Transverse colon (tissue), 4 donors: ENCODE measurements around the gene GLI2. TPM values are rescaled to one million over a fixed set of nuclear protein-coding genes. Genes with fewer than 3 reads are reported as not detected.

Experiments used
- DNase-seq: peaks from one replicate; pipeline ENCODE4 v3.0.0-alpha.2; 2019
- H3K27ac ChIP-seq, 4 donors: fragments of 200-600 bp; sonication (generic); 2 replicates each; pipeline ENCODE4 v1.5.1; 2016 to 2018; ENCODE audit warnings: inconsistent platforms in 4 of 4
- H3K27me3 ChIP-seq: fragments of 200-600 bp; sonication (generic); 2 replicates; pipeline ENCODE4 v1.5.1; 2017; ENCODE audit warnings: inconsistent platforms
- H3K36me3 ChIP-seq, 4 donors: fragments of 200-600 bp; sonication (generic); 2 replicates each; pipeline ENCODE4 v1.5.1; 2017 to 2019; ENCODE audit warnings: inconsistent platforms in 4 of 4
- H3K4me1 ChIP-seq, 4 donors: fragments of 200-600 bp; sonication (generic); 2 replicates each; pipeline ENCODE4 v1.5.1; 2017 to 2020; ENCODE audit warnings: inconsistent platforms in 4 of 4
- H3K4me3 ChIP-seq, 4 donors: fragments of 200-600 bp; sonication (generic); 1 replicate in 1 of 4; 2 replicates in 3 of 4; pipeline versions ENCODE4 v1.5.1 to v1.6.1; 2017 to 2019; ENCODE audit warnings: inconsistent platforms in 4 of 4
- H3K9me3 ChIP-seq, 2 donors: fragments of 200-600 bp; sonication (generic); 2 replicates each; pipeline ENCODE4 v1.5.1; 2017 to 2019; ENCODE audit warnings: inconsistent platforms in 2 of 2
- EP300 ChIP-seq: sonication (generic); formaldehyde crosslinking; IDR thresholded peaks from one replicate; pipeline ENCODE4 v1.6.1; 2017; ENCODE audit warnings: antibody characterized with exemption, low read depth
- POLR2A ChIP-seq: fragments of 450-650 bp; IDR thresholded peaks from one replicate; pipeline ENCODE4 v1.6.1; 2016; ENCODE audit warnings: antibody characterized with exemption, mild to moderate bottlenecking, moderate library complexity
- POLR2AphosphoS5 ChIP-seq, 3 donors: sonication (generic); formaldehyde crosslinking; IDR thresholded peaks; one replicate each; pipeline ENCODE4 v1.6.1; 2016; ENCODE audit warnings: antibody characterized with exemption in 3 of 3
- WGBS, 2 donors: methylation state at CpG; one replicate each; pipeline ENCODE4 v1.1.5; 2018; ENCODE audit warnings: low coverage in 1 of 2; 5-methylcytosine and 5-hydroxymethylcytosine counted together
- in situ Hi-C, 4 donors: fragments of 200-750 bp; cut with MboI; loops; one replicate each; pipeline versions ENCODE4 v1.15.0 to v1.15.1; 2017; ENCODE audit warnings: low sequenced_read_pairs in 3 of 4, low pct_ligation_motif_present in 1 of 4, low pct_unique_long_range_greater_than_20kb in 1 of 4
- intact Hi-C: fragments of 100-400 bp; cut with DNase I; formaldehyde crosslinking; loops from one replicate; pipeline ENCODE4 v1.15.1; 2023; ENCODE audit warnings: low total_unique reads
- total RNA-seq, 4 donors: library from RNA; depleted of rRNA; stranded (reverse); fragments of >200 nt; gene quantifications; one replicate each; pipeline ENCODE4 v1.1.0, GENCODE V29; 2016
- TF ChIP-seq, protein P1 (sequence below), 5 experiments: fragments of 200-600 bp in 3 of 5; fragments of 450-650 bp in 2 of 5; sonication (generic) in 3 of 5; IDR thresholded peaks; 1 replicate in 2 of 5; 2 replicates in 3 of 5; pipeline ENCODE4 v1.5.1; 2016 to 2017; ENCODE audit warnings: antibody characterized with exemption in 5 of 5, inconsistent platforms in 3 of 5, mild to moderate bottlenecking in 2 of 5, moderate library complexity in 1 of 5

The GLI2 gene
- total RNA-seq, result 10 to 100 TPM in 1 of 4 donors, 1 to 10 TPM in 3; 1.1 to 15.1 (median 4.2) TPM

GRCh38 chr2:120735746-120736170 is at the start of gene GLI2:
Gene GLI2, plus strand, starts transcription at chr2:120735868. Its CDS starts 61,453 bp downstream, at chr2:120797321.
- peaks cover 2 to 51% (median 31%) of the 10 kb centered on the region in 4 donors for H3K4me1 ChIP-seq

GRCh38 chr2:120685974-120686297 is 49.7 kb upstream of the GLI2 start:
- no peak for DNase-seq
- WGBS, 2 donors, result 95% methylated on average over 12 of the region's 12 CpGs; no CpG with 5 or more reads in 1 of the 2 donors
- in situ Hi-C loops, result loop anchor here in 3 of 4 donors (10.0 to 25.0 kb wide), 2 partner anchors 341 to 676 kb away; partner anchors contain the start of gene INHBB (in 1 of the 3)

More at GRCh38 chr2:120735746-120736170, at the start of gene GLI2:
- WGBS, 2 donors, result 1% methylated on average over 20 of the region's 59 CpGs; no CpG with 5 or more reads in 1 of the 2 donors
- Histone ChIP-seq H3K4me3 (peak within 1 kb of the TSS; percentile 39 to 56 (median 45)), H3K9me3 (no peaks in the 10 kb centered on the region), H3K27me3 (peaks cover 72% of the 10 kb centered on the region), H3K27ac (peak within 1 kb of the TSS; percentile 85 to 90 (median 86)), H3K36me3 (no peaks in the 10 kb centered on the region)
- intact Hi-C loops, result loop anchor here (5.0 to 10.0 kb wide), 2 partner anchors 119 to 202 kb away; no protein-coding TSS in a partner anchor
- TF ChIP-seq, protein P1, sequence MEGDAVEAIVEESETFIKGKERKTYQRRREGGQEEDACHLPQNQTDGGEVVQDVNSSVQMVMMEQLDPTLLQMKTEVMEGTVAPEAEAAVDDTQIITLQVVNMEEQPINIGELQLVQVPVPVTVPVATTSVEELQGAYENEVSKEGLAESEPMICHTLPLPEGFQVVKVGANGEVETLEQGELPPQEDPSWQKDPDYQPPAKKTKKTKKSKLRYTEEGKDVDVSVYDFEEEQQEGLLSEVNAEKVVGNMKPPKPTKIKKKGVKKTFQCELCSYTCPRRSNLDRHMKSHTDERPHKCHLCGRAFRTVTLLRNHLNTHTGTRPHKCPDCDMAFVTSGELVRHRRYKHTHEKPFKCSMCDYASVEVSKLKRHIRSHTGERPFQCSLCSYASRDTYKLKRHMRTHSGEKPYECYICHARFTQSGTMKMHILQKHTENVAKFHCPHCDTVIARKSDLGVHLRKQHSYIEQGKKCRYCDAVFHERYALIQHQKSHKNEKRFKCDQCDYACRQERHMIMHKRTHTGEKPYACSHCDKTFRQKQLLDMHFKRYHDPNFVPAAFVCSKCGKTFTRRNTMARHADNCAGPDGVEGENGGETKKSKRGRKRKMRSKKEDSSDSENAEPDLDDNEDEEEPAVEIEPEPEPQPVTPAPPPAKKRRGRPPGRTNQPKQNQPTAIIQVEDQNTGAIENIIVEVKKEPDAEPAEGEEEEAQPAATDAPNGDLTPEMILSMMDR (IDR thresholded peaks at IDR 0.05), result peak; percentile 24 to 66 (median 58)
- TF ChIP-seq POLR2A, result no peak
- peak in 2 of 3 donors; percentile 23 to 27 for TF ChIP-seq POLR2AphosphoS5 (IDR thresholded peaks at IDR 0.05)
- no peak for TF ChIP-seq EP300
- peak; percentile 65 for DNase-seq
- in situ Hi-C loops, result no loop called here

DNA sequence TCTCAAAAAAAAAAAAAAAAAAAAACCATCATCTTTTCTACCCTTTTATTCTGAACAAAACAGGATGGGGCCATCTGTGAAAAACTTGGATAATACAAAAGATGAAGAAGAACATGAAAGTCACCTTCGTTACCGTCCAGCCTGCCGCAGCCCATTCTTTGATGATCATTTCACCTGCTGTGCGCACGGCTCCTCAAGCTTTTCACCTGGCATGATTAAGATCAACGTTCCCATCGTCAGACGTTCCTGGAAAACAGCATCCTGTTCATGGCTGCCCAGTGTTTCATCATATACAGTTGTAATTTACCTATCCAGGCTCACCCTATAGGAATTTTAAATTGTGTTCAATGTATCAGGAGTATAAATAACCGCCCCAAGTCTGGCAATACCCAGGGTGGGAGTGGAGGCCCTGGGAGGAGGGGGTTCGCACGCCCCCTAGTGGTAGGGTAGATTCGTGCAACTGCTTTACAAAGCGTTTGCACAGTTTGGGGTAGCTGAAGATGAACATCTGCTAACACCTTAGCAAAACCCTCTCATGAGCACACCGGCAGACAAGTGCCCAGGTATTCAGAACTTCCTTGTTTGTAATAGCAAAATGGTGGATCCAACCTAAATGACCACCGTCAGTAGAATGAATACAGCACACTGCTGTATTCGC is 49.0 kb upstream of the GLI2 start:
- WGBS, 2 donors, result 87 to 88% methylated on average over 9 to 16 of the region's 16 CpGs
- peaks cover 8% of the 10 kb centered on the region for H3K27me3 ChIP-seq
- no peak for DNase-seq
- intact Hi-C loops (loop anchor here (10.0 kb wide), 1 partner anchor 612 kb away; no protein-coding TSS in a partner anchor), in situ Hi-C loops (loop anchor here in 3 of 4 donors (10.0 to 25.0 kb wide), 2 partner anchors 342 to 676 kb away; partner anchors contain the start of gene INHBB (in 1 of the 3))
- H3K4me1 ChIP-seq, result no peaks in the 10 kb centered on the region
- no peak overlapping the region for H3K4me3 ChIP-seq
- no peak overlapping the region for H3K27ac ChIP-seq
- no peaks in the 10 kb centered on the region for H3K9me3 ChIP-seq
- TF ChIP-seq, protein P1 (IDR thresholded peaks at IDR 0.05), result peak in 2 of 5 experiments; percentile 28 to 29
- TF ChIP-seq EP300, result no peak
- TF ChIP-seq POLR2AphosphoS5 (IDR thresholded peaks at IDR 0.05), result no peak
- H3K36me3 ChIP-seq, result no peaks in the 10 kb centered on the region

More at GRCh38 chr2:120685974-120686297, 49.7 kb upstream of the GLI2 start:
- H3K27me3 ChIP-seq, result peaks cover 8% of the 10 kb centered on the region
- no peak for TF ChIP-seq EP300
- TF ChIP-seq, protein P1 (IDR thresholded peaks at IDR 0.05), result no peak
- no peak for TF ChIP-seq POLR2AphosphoS5 (IDR thresholded peaks at IDR 0.05)
- no peak for TF ChIP-seq POLR2A
- no peak overlapping the region for H3K4me3 ChIP-seq
- intact Hi-C loops, result loop anchor here (10.0 kb wide), 1 partner anchor 611 kb away; no protein-coding TSS in a partner anchor
- no peak overlapping the region for H3K27ac ChIP-seq
- no peaks in the 10 kb centered on the region for H3K4me1 ChIP-seq
- H3K9me3 ChIP-seq, result no peaks in the 10 kb centered on the region
- H3K36me3 ChIP-seq, result no peaks in the 10 kb centered on the region

DNA sequence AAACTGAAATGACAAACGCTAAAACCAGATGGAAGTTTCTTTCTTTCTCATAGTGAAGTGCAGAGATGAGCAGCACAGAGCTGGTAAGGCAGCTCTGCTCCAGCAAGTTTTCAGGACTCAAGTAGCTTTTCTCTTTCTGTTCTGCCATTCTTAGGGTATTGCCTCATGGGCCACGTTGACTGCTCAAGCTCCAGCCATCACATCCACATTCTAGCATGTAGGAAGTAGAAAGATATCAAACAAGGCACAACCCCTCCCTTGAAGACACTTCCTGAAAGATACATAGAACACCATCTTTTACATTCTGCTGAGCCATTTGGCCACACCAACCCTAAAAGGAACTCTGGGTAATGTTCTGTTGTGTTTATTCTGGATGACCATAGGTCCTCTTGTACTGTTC is 48.5 kb upstream of the GLI2 start:
- WGBS, 2 donors, result 38 to 74% methylated on average over 2 of the region's 2 CpGs
- H3K36me3 ChIP-seq, result no peaks in the 10 kb centered on the region
- H3K27ac ChIP-seq, result no peak overlapping the region
- TF ChIP-seq POLR2AphosphoS5 (IDR thresholded peaks at IDR 0.05), result no peak
- no peak for TF ChIP-seq EP300
- TF ChIP-seq POLR2A, result no peak
- TF ChIP-seq, protein P1 (IDR thresholded peaks at IDR 0.05), result no peak
- no peaks in the 10 kb centered on the region for H3K4me1 ChIP-seq
- DNase-seq, result no peak
- intact Hi-C loops, result loop anchor here (10.0 kb wide), 1 partner anchor 612 kb away; no protein-coding TSS in a partner anchor
- peaks cover 8% of the 10 kb centered on the region for H3K27me3 ChIP-seq
- H3K9me3 ChIP-seq, result no peaks in the 10 kb centered on the region
- H3K4me3 ChIP-seq, result no peak overlapping the region
- in situ Hi-C loops, result loop anchor here in 3 of 4 donors (10.0 to 25.0 kb wide), 2 partner anchors 342 to 675 kb away; partner anchors contain the start of gene INHBB (in 1 of the 3)
